ENCODE data around the gene GPC2. TPM values are rescaled to one million over a fixed set of nuclear protein-coding genes. Genes with fewer than 3 reads are reported as not detected.

The GPC2 gene
- total and polyA plus RNA-seq, 2 donors (not counting 3 experiments of a cell fraction or from before 2014, with no cell fraction given): 9.2 to 17.5 TPM

- no peak overlapping the region for H3K4me2 ChIP-seq (ENCODE audit: insufficient read depth, low read length)
- TF ChIP-seq MYC (IDR thresholded peaks at IDR 0.05; ENCODE audit: low read depth, low read length) (no peak), POLR2AphosphoS5 (IDR thresholded peaks at IDR 0.05; ENCODE audit: insufficient read depth, low read depth, low read length) (no peak), CTCF (IDR thresholded peaks at IDR 0.05; ENCODE audit: extremely low read depth in 1 of 2, insufficient read depth in 1 of 2, low read depth in 1 of 2, low read length in 2 of 2) (no peak), MAX (IDR thresholded peaks at IDR 0.05; ENCODE audit: insufficient read depth, insufficient read length) (no peak), JUN (IDR thresholded peaks at IDR 0.05; ENCODE audit: borderline replicate concordance, insufficient read depth, insufficient read length, low read depth) (no peak), FOS (IDR thresholded peaks at IDR 0.05; ENCODE audit: borderline replicate concordance, insufficient read depth, low read length) (no peak), GATA2 (IDR thresholded peaks at IDR 0.05; ENCODE audit: insufficient read depth, insufficient read length, low read depth, low read length) (no peak), POLR2A (IDR thresholded peaks at IDR 0.05; ENCODE audit: low read depth, low read length) (no peak)
- CTCF ChIA-PET: interaction anchor here (1.4 to 1.8 kb wide), 3 partner anchors 11 to 68 kb away, joined by 3 to 4 read pairs (median 3); no protein-coding TSS in a partner anchor
Measured at GRCh38 chr7:100200693-100201092, 23.5 kb upstream of the GPC2 start.

More at GRCh38 chr7:100200693-100201092, 23.5 kb upstream of the GPC2 start:
- no peak overlapping the region for H3K9ac ChIP-seq (replicated peaks; ENCODE audit: extremely low read depth, insufficient read depth, low read length)
- BruUV-seq (replicated peaks): no TSS peak
- H4K20me1 ChIP-seq (replicated peaks; ENCODE audit: control insufficient read depth, extremely low read depth, insufficient read depth, low read length): no peaks in the 10 kb centered on the region
- H2AFZ ChIP-seq (ENCODE audit: low read depth, low read length): no peak overlapping the region
- dilution Hi-C loops (cut with MboI; ENCODE audit: extremely low pct_ligation_motif_present, low sequenced_read_pairs) (no loop called here), intact Hi-C loops (cut with micrococcal nuclease) (no loop called here)
- no peak overlapping the region for H3K27ac ChIP-seq (ENCODE audit: insufficient read depth, low read depth, low read length)
- H3K36me3 ChIP-seq (ENCODE audit: control insufficient read depth in 2 of 2, extremely low read depth in 1 of 2, insufficient read depth in 2 of 2, low read length in 2 of 2): no peaks in the 10 kb centered on the region
- H3K9me3 ChIP-seq (replicated peaks; ENCODE audit: control insufficient read depth, insufficient read depth, low read length): no peaks in the 10 kb centered on the region
- peaks cover 11 to 19% of the 10 kb centered on the region in 2 experiments for H3K27me3 ChIP-seq (ENCODE audit: control insufficient read depth in 2 of 2, insufficient read depth in 2 of 2, low read length in 2 of 2)
- FAIRE-seq (no peak), DNase-seq (ENCODE audit: low read depth, low spot score) (no peak)
- POLR2A ChIA-PET: no interaction called here
- no peaks in the 10 kb centered on the region for H3K79me2 ChIP-seq (ENCODE audit: control insufficient read depth, insufficient read depth, low read length)
- H3K9me1 ChIP-seq (replicated peaks; ENCODE audit: control insufficient read depth, extremely low read depth, insufficient read depth, low read length): no peaks in the 10 kb centered on the region
- H3K4me1 ChIP-seq (ENCODE audit: control insufficient read depth, extremely low read depth, insufficient read depth, low read length): no peaks in the 10 kb centered on the region
- H3K4me3 ChIP-seq (replicated peaks in 1 of 3; ENCODE audit: insufficient read depth in 1 of 3, low read depth in 1 of 3, low read length in 3 of 3): no peak overlapping the region
